K562 (cell line): ENCODE results near the gene ATRNL1. TPM values are rescaled to one million over a fixed set of nuclear protein-coding genes. Genes with fewer than 3 reads are reported as not detected.

Experiments
- ATAC-seq: fragments of 200-7000 bp; cut with Tn5 transposase; 3 replicates; pipeline ENCODE4 v1.9.1; 2020; ENCODE audit warnings: moderate library complexity
- BruUV-seq: library from RNA; stranded (reverse); fragments of 400-500 nt; replicated peaks from 2 replicates; lab custom pipeline; 2021; lab: Mats Ljungman, UMichigan
- CTCF ChIA-PET: fragments of 300-600 bp; formaldehyde crosslinking; extraction: SDS; loops from one replicate; lab custom pipeline; 2021; ENCODE audit warnings: low intra/inter-chr PET ratio; lab: Yijun Ruan, JAX
- POLR2A ChIA-PET: fragments of 300-600, 350-650 bp; sonication (Branson Sonifier 250); formaldehyde crosslinking; extraction: SDS; loops from one replicate; lab custom pipeline; 2021; ENCODE audit warnings: antibody characterized with exemption, inconsistent platforms; lab: Yijun Ruan, JAX
- DNase-seq, 4 experiments: peaks; one replicate each; pipeline versions ENCODE4 v3.0.0 to v3.0.0-alpha.2; 2011 to 2018; ENCODE audit warnings: low spot score in 3 of 4, mixed read lengths in 3 of 4; ENCODE audit errors: extremely low read depth in 1 of 4
- FAIRE-seq: peaks from 2 replicates; lab custom pipeline; 2011; peaks lifted over from hg19 to GRCh38; lab: Jason Lieb, UNC
- H2AFZ ChIP-seq: 2 replicates; pipeline ENCODE4 v1.6.0; 2011; ENCODE audit warnings: low read depth, low read length, control low read depth, inconsistent platforms
- H3K27ac ChIP-seq: fragments of 200-600 bp; 3 replicates; pipeline ENCODE4 v1.8.0; 2011; ENCODE audit warnings: low read depth, mild to moderate bottlenecking, control low read depth, inconsistent platforms, low read length, moderate library complexity, mixed read lengths; ENCODE audit errors: extremely low read depth
- H3K27me3 ChIP-seq, 2 experiments: fragments of 300-600 bp in 1 of 2; 2 replicates in 1 of 2; 3 replicates in 1 of 2; pipeline versions ENCODE4 v1.6.0 to v1.8.0; 2011; ENCODE audit warnings: inconsistent platforms in 2 of 2, low read length in 2 of 2, mild to moderate bottlenecking in 1 of 2, mixed read lengths in 1 of 2, moderate library complexity in 1 of 2; ENCODE audit not compliant: control insufficient read depth in 2 of 2, insufficient read depth in 2 of 2
- H3K36me3 ChIP-seq: fragments of 300-600 bp; 3 replicates; pipeline ENCODE4 v1.8.0; 2011; ENCODE audit warnings: mild to moderate bottlenecking, low read length, inconsistent platforms; ENCODE audit not compliant: control insufficient read depth, insufficient read depth
- H3K4me1 ChIP-seq, 2 experiments: fragments of 200-600 bp in 1 of 2; replicated peaks in 1 of 2; 2 replicates in 1 of 2; 3 replicates in 1 of 2; pipeline versions ENCODE4 v1.5.1 to v1.8.0; 2011; ENCODE audit warnings: inconsistent platforms in 2 of 2, low read length in 2 of 2, mild to moderate bottlenecking in 1 of 2, mixed read lengths in 1 of 2, moderate library complexity in 1 of 2; ENCODE audit not compliant: control insufficient read depth in 2 of 2, insufficient read depth in 2 of 2
- H3K4me2 ChIP-seq: 2 replicates; pipeline ENCODE4 v1.6.1; 2011; ENCODE audit warnings: low read length, control low read depth, inconsistent platforms, mixed read lengths; ENCODE audit not compliant: insufficient read depth
- H3K4me3 ChIP-seq: fragments of 200-600 bp; sonication (generic), shearing (Covaris generic); 2 replicates; pipeline ENCODE4 v1.5.1; 2016; ENCODE audit warnings: control low read depth, inconsistent platforms
- H3K79me2 ChIP-seq: fragments of 200-600 bp; 3 replicates; pipeline ENCODE4 v1.8.0; 2011; ENCODE audit warnings: low read length, inconsistent platforms; ENCODE audit not compliant: control insufficient read depth, insufficient read depth
- H3K9ac ChIP-seq, 2 experiments: 2 replicates each; pipeline versions ENCODE4 v1.6.0 to v1.6.1; 2011; ENCODE audit warnings: low read depth in 2 of 2, low read length in 2 of 2, control low read depth in 1 of 2, inconsistent platforms in 1 of 2, mild to moderate bottlenecking in 1 of 2, mixed read lengths in 1 of 2; ENCODE audit not compliant: insufficient read depth in 1 of 2
- H3K9me1 ChIP-seq: one replicate; pipeline ENCODE4 v1.6.0; 2011; ENCODE audit warnings: inconsistent platforms, mild to moderate bottlenecking, low read length, moderate library complexity; ENCODE audit not compliant: control insufficient read depth, insufficient read depth
- H3K9me3 ChIP-seq: replicated peaks from 2 replicates; pipeline ENCODE4 v1.5.1; 2011; ENCODE audit warnings: low read depth, low read length, inconsistent platforms; ENCODE audit not compliant: control insufficient read depth, insufficient read depth
- H4K20me1 ChIP-seq: replicated peaks from 2 replicates; pipeline ENCODE4 v1.6.1; 2011; ENCODE audit warnings: low read length, inconsistent platforms, mixed read lengths; ENCODE audit not compliant: control insufficient read depth, insufficient read depth
- CBFB ChIP-seq: sonication (generic); formaldehyde crosslinking; IDR thresholded peaks from 2 replicates; pipeline ENCODE4 v1.4.0; 2020; ENCODE audit warnings: mild to moderate bottlenecking, missing genetic modification reagents
- CBX5 ChIP-seq: IDR thresholded peaks from 2 replicates; pipeline ENCODE4 v1.6.1; 2014; ENCODE audit warnings: low read depth, borderline replicate concordance
- E2F4 ChIP-seq: sonication (generic); formaldehyde crosslinking; IDR thresholded peaks from 2 replicates; pipeline ENCODE4 v1.8.0; 2022; ENCODE audit warnings: mild to moderate bottlenecking, low read depth, missing genetic modification reagents
- ERF ChIP-seq: fragments of 450-650 bp; formaldehyde crosslinking; IDR thresholded peaks from 2 replicates; pipeline ENCODE4 v1.4.0; 2020; ENCODE audit warnings: mild to moderate bottlenecking, mixed read lengths
- FOXM1 ChIP-seq, 2 experiments: fragments of 450-650 bp in 1 of 2; sonication (generic) in 1 of 2; formaldehyde crosslinking in 1 of 2; IDR thresholded peaks; 2 replicates each; pipeline versions ENCODE4 v1.6.1 to v1.9.0; 2017 to 2022; ENCODE audit warnings: low read depth in 2 of 2, mild to moderate bottlenecking in 2 of 2, missing genetic modification reagents in 1 of 2, moderate library complexity in 1 of 2
- HCFC1 ChIP-seq: IDR thresholded peaks from 2 replicates; pipeline ENCODE4 v1.6.1; 2012; ENCODE audit warnings: low read depth, low read length, improper control_type of control experiment
- HMGN3 ChIP-seq: IDR thresholded peaks from 2 replicates; pipeline ENCODE4 v1.6.1; 2011; ENCODE audit warnings: borderline replicate concordance, low read depth, mild to moderate bottlenecking, mixed read lengths, low read length; ENCODE audit not compliant: insufficient read length; ENCODE audit errors: extremely low read depth
- KDM4B ChIP-seq, 2 experiments: fragments of 450-650 bp in 1 of 2; sonication (generic) in 1 of 2; IDR thresholded peaks; 2 replicates each; pipeline ENCODE4 v1.6.1; 2016 to 2017; ENCODE audit warnings: borderline replicate concordance in 2 of 2, antibody characterized with exemption in 1 of 2, low read depth in 1 of 2, mild to moderate bottlenecking in 1 of 2
- NCOA4 ChIP-seq: fragments of 450-650 bp; IDR thresholded peaks from 2 replicates; pipeline ENCODE4 v1.6.1; 2018; ENCODE audit warnings: mild to moderate bottlenecking; ENCODE audit not compliant: partially characterized antibody
- NFE2 ChIP-seq: IDR thresholded peaks from 2 replicates; pipeline ENCODE4 v1.6.1; 2014; ENCODE audit warnings: antibody characterized with exemption, low read depth
- POLR2B ChIP-seq: fragments of 450-650 bp; IDR thresholded peaks from 2 replicates; pipeline ENCODE4 v1.6.1; 2018; ENCODE audit warnings: low read depth; ENCODE audit not compliant: partially characterized antibody
- PYGO2 ChIP-seq: fragments of 450-650 bp; IDR thresholded peaks from 2 replicates; pipeline ENCODE4 v1.6.1; 2016; ENCODE audit warnings: mild to moderate bottlenecking, missing genetic modification characterization, moderate library complexity, missing compliant biosample characterization
- SIX5 ChIP-seq, 2 experiments: IDR thresholded peaks; 2 replicates each; pipeline ENCODE4 v1.6.1; 2011; ENCODE audit warnings: low read length in 2 of 2, borderline replicate concordance in 1 of 2, low read depth in 1 of 2, mild to moderate bottlenecking in 1 of 2, moderate library complexity in 1 of 2; ENCODE audit not compliant: insufficient read depth in 1 of 2
- THRA ChIP-seq: fragments of 450-650 bp; IDR thresholded peaks from 2 replicates; pipeline ENCODE4 v1.6.1; 2017; ENCODE audit warnings: mild to moderate bottlenecking, moderate library complexity
- XRCC5 ChIP-seq: fragments of 200-400 bp; formaldehyde crosslinking; IDR thresholded peaks from 2 replicates; pipeline ENCODE4 v1.6.1; 2017; ENCODE audit warnings: low read depth, mild to moderate bottlenecking, low read length
- ZNF449 ChIP-seq: fragments of 250-450 bp; sonication (Bioruptor Pico); IDR thresholded peaks from 2 replicates; pipeline ENCODE4 v1.8.0; 2022; ENCODE audit warnings: moderate library complexity, mild to moderate bottlenecking, inconsistent platforms
- ZNF75A ChIP-seq: fragments of 450-650 bp; formaldehyde crosslinking; IDR thresholded peaks from 2 replicates; pipeline ENCODE4 v1.4.0; 2020; ENCODE audit warnings: mild to moderate bottlenecking
- WGBS: fragments of 100-300 bp; shearing (Covaris generic); methylation state at CpG from one replicate; pipeline ENCODE4 v1.1.6; 2016; ENCODE audit warnings: low coverage, mixed read lengths; ENCODE audit not compliant: insufficient coverage; ENCODE audit errors: missing lambda C conversion rate; 5-methylcytosine and 5-hydroxymethylcytosine counted together
- in situ Hi-C: fragments of 300-500 bp; cut with MboI; formaldehyde crosslinking; loops from 4 replicates; pipeline ENCODE4 v1.15.0; 2018; ENCODE audit warnings: inconsistent platforms, mixed read lengths
- intact Hi-C: fragments of 100-400 bp; cut with micrococcal nuclease; formaldehyde crosslinking; loops from 2 replicates; pipeline ENCODE4 v1.14.2; 2022
- polyA plus RNA-seq, 8 experiments: library from polyadenylated mRNA; depleted of rRNA in 4 of 8; stranded (reverse) in 5 of 8; unstranded in 3 of 8; fragments of >200 nt; fragmentation: Nextera tagmentation in 2 of 8; fragmentation: Illumina TruSeq in 1 of 8; extraction: Ambion mirVana in 2 of 8; extraction: Trizol in 1 of 8; gene quantifications; 2 replicates each; pipeline versions ENCODE4 v1.2.1 to v1.2.3, GENCODE V29; 2011 to 2014; ENCODE audit warnings: inconsistent platforms in 1 of 8, missing spikeins in 1 of 8
- total RNA-seq, 7 experiments: library from RNA; depleted of rRNA in 6 of 7; stranded (reverse); fragments of >200 nt in 6 of 7; fragmentation: Illumina TruSeq in 2 of 7; extraction: Trizol in 2 of 7; gene quantifications; 2 replicates each; pipeline versions ENCODE4 v1.2.1 to v1.2.3, GENCODE V29; 2011 to 2021; ENCODE audit warnings: low replicate concordance in 1 of 7

The ATRNL1 gene
- total and polyA plus RNA-seq, 9 of the 15 experiments (the other 6 are each of a cell fraction or from before 2014, with no cell fraction given), result 0.18 TPM; not detected in 8

- ChIA-PET POLR2A (no interaction called here), CTCF (no interaction called here)
- FAIRE-seq, result no peak
Measured at GRCh38 chr10:115052226-115052625, 40.9 kb upstream of the ATRNL1 start.

GRCh38 chr10:115052728-115053127 is 40.4 kb upstream of the ATRNL1 start:
- BruUV-seq, result no TSS peak
- Histone ChIP-seq H3K9ac (no peak overlapping the region), H2AFZ (no peak overlapping the region), H3K4me2 (no peak overlapping the region), H3K4me1 (no peaks in the 10 kb centered on the region), H3K9me3 (no peaks in the 10 kb centered on the region), H3K27me3 (no peaks in the 10 kb centered on the region), H3K4me3 (no peak overlapping the region), H4K20me1 (no peaks in the 10 kb centered on the region), H3K9me1 (no peaks in the 10 kb centered on the region), H3K36me3 (no peaks in the 10 kb centered on the region), H3K79me2 (no peaks in the 10 kb centered on the region), H3K27ac (no peak overlapping the region)
- no peak for DNase-seq
- ChIA-PET CTCF (no interaction called here), POLR2A (no interaction called here)
- ATAC-seq, result no peak
- no peak for FAIRE-seq
- in situ Hi-C loops (no loop called here), intact Hi-C loops (no loop called here)
- WGBS, result 0% methylated on average over 1 of the region's 1 CpG
- TF ChIP-seq THRA (no peak), HCFC1 (no peak), E2F4 (no peak), POLR2B (no peak), NFE2 (no peak), PYGO2 (tag) (no peak), ZNF449 (CRISPR knock-in tag) (no peak), HMGN3 (no peak), FOXM1 (IDR thresholded peaks at IDR 0.05; ENCODE audit: low read depth) (no peak), FOXM1 (CRISPR knock-in tag; IDR thresholded peaks at IDR 0.05; ENCODE audit: low read depth) (no peak), ZNF75A (CRISPR knock-in tag) (no peak)

More at GRCh38 chr10:115052226-115052625, 40.9 kb upstream of the ATRNL1 start:
- DNase-seq, result no peak
- H3K79me2 ChIP-seq, result no peaks in the 10 kb centered on the region
- no peaks in the 10 kb centered on the region for H4K20me1 ChIP-seq
- no peaks in the 10 kb centered on the region for H3K9me3 ChIP-seq
- H2AFZ ChIP-seq, result no peak overlapping the region
- H3K4me1 ChIP-seq, result no peaks in the 10 kb centered on the region
- H3K36me3 ChIP-seq, result no peaks in the 10 kb centered on the region
- H3K9me1 ChIP-seq, result no peaks in the 10 kb centered on the region
- TF ChIP-seq XRCC5, result no peak
- TF ChIP-seq NCOA4, result no peak
- TF ChIP-seq CBX5, result no peak
- TF ChIP-seq ERF (CRISPR knock-in tag), result no peak
- TF ChIP-seq KDM4B (IDR thresholded peaks at IDR 0.05; ENCODE audit: borderline replicate concordance in 2 of 2, low read depth in 1 of 2), result no peak
- TF ChIP-seq CBFB (CRISPR knock-in tag), result no peak
- no peak for TF ChIP-seq SIX5 (IDR thresholded peaks at IDR 0.05; ENCODE audit: borderline replicate concordance in 1 of 2, insufficient read depth in 1 of 2, low read depth in 1 of 2, low read length in 2 of 2)
- TF ChIP-seq, all 486 proteins: peak for 0
- H3K9ac ChIP-seq, result no peak overlapping the region
- no peak for ATAC-seq
- H3K27me3 ChIP-seq, result no peaks in the 10 kb centered on the region
- no peak overlapping the region for H3K4me2 ChIP-seq
- 0% methylated on average over 3 of the region's 3 CpGs for WGBS
- H3K4me3 ChIP-seq, result no peak overlapping the region
- no peak overlapping the region for H3K27ac ChIP-seq
- in situ Hi-C loops (no loop called here), intact Hi-C loops (no loop called here)
- BruUV-seq, result no TSS peak
